ENCODE data around the gene EXOSC10.
"Not testable (repeated sequence)": the region's sequence is repeated elsewhere in the genome, so short reads cannot be mapped to it uniquely, and the experiment has no call there.

EXOSC10 gene

DNA sequence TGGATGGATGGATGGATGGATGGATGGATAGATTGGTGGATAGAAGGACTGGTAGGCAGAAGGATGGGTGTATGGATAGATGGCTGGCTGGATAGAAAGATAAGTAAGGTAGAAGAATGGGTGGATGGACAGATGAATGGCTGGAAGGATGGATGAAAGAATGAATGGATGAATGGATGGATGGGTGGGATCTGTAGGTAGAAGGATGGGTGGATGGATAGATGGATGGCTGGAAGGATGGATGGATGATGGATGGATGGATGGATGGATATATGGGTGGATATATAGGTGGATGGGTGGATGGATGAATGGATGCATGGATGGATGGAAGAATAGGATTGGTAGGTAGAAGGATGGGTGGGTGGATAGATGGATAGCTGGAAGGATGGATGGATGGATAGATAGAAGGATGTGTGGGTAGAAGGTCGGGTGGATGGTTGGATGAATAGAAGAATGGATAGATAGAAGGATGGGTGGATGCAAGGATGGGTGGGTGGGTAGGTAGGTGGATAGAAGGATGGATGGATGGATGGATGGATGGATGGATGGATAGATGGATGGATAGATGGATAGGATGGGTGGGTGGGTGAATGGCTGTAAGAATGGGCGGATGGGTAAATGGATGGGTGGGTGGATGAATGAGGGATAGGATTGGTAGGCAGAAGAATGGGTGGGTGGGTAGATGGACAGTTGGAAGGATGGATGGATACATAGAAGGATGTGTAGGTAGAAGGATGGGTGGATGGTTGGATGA, 60.1 kb downstream of the EXOSC10 start:
- no peak overlapping the region for H3K27ac ChIP-seq
- TF ChIP-seq CTCF (conservative IDR thresholded peaks at IDR 0.05) (no peak), ZFX (IDR thresholded peaks at IDR 0.05) (no peak)

DNA sequence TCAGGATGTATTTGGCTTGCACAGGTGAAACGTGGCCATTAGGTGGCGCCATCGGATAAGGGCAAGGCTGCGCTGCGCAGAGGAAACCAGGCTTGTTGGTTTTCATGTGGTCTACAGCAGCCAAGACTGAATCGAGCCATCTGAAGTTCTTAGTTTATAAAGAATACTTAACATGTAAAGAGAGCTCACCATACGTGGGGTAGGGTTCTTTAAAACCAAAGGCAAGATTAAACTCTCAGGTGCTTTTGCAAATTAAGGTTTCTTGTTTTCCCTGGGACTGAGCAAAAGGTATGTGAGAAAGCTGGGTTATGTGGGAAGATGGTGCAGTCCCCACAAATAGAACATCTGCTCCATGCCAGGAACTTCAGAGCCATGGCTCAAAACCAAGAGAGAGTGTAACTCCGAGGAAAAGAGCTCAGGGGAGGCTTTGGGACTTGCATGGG, 61.9 kb downstream of the EXOSC10 start:
- peak; percentile 99 for TF ChIP-seq CTCF (conservative IDR thresholded peaks at IDR 0.05)
- TF ChIP-seq ZFX (IDR thresholded peaks at IDR 0.05) = no peak
- H3K27ac ChIP-seq = no peak overlapping the region

DNA sequence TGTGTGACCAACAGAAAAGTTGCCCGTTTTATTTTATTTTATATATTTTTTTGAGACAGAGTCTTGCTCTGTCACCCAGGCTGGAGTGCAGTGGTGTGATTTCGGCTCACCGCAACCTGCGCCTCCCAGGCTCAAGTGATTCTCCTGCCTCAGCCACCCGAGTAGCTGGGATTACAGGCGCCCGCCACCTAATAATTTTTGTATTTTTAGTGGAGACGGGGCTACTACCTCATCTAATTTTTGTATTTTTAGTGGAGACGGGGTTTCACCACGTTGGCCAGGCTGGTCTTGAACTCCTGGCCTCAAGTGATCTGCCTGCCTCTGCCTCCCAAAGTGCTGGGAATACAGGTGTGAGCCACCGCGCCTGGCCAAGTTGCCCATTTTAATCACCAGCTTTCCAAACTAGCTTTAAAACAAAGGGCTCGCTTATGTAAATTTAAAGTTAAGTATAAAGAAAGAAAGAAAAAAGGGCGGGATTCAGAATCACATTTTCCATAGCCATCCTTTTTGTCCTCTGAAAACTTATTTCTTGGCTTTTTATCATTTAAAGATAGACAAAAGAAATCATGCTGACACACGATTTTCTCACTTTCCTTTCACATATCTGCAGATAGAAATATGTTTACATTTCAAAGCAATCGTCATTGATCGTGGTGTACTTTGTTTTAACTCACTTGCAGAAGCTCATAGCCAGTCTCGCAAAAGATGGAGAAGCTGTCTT, 62.5 kb downstream of the EXOSC10 start:
- H3K27ac ChIP-seq = not testable (repeated sequence)

GRCh38 chr1:11031624-11032262, 67.9 kb downstream of the EXOSC10 start:
- no peak for TF ChIP-seq CTCF (conservative IDR thresholded peaks at IDR 0.05)
- no peak for TF ChIP-seq ZFX (IDR thresholded peaks at IDR 0.05)

DNA sequence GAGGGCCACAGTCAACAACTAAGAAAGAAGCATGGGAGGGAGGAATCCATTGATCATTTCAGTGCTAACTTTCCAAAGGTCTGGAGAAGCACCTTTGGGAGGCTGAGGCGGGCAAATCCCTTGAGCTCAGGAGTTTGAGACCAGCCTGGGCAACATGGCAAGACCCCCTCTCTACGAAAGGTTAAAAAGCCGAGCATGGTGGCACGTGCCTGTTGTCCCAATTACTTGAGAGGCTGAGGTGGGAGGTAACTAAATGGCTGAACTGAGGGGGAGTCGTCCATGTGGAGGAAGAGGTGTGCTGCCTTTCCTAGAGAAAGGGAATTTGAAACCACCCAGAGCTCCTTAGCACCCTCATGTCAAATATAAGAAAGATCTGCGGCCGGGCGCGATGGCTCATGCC, 68.8 kb downstream of the EXOSC10 start:
- H3K27ac ChIP-seq = no peak overlapping the region
- TF ChIP-seq ZFX (IDR thresholded peaks at IDR 0.05) = no peak
- TF ChIP-seq CTCF (conservative IDR thresholded peaks at IDR 0.05) = no peak

More at GRCh38 chr1:11031624-11032262, 67.9 kb downstream of the EXOSC10 start:
- no peak overlapping the region for H3K27ac ChIP-seq

GRCh38 chr1:11028018-11028417, 71.7 kb downstream of the EXOSC10 start:
- H3K27ac ChIP-seq = no peak overlapping the region
- TF ChIP-seq ZFX (IDR thresholded peaks at IDR 0.05) (no peak), CTCF (conservative IDR thresholded peaks at IDR 0.05) (no peak)

GRCh38 chr1:11027316-11027715, 72.4 kb downstream of the EXOSC10 start:
- no peak overlapping the region for H3K27ac ChIP-seq
- no peak for TF ChIP-seq CTCF (conservative IDR thresholded peaks at IDR 0.05)
- no peak for TF ChIP-seq ZFX (IDR thresholded peaks at IDR 0.05)

All from C4-2B (cell line).